GM18909 (cell line): ENCODE results near the gene FAM241B.

ENCODE experiments used
- ATAC-seq: cut with Tn5 transposase; IDR thresholded peaks from one replicate; pipeline ENCODE4 v1.9.1; 2021; ENCODE audit warnings: mild to moderate bottlenecking; ENCODE audit not compliant: unreplicated experiment, poor library complexity

FAM241B gene

GRCh38 chr10:69647126-69647525 is 17.1 kb downstream of the FAM241B start:
- ATAC-seq, result no peak

- ATAC-seq, result no peak
Observed at GRCh38 chr10:69647819-69648218, 17.8 kb downstream of the FAM241B start.

GRCh38 chr10:69648461-69648860 is 18.4 kb downstream of the FAM241B start:
- no peak for ATAC-seq

GRCh38 chr10:69649786-69650550 is 19.9 kb downstream of the FAM241B start:
- no peak for ATAC-seq

- no peak for ATAC-seq
Observed at GRCh38 chr10:69650589-69651261, 20.7 kb downstream of the FAM241B start.

GRCh38 chr10:69651362-69651761 is 21.3 kb downstream of the FAM241B start:
- no peak for ATAC-seq

- no peak for ATAC-seq
Observed at GRCh38 chr10:69652111-69652856, 22.2 kb downstream of the FAM241B start.

- ATAC-seq, result no peak
Observed at GRCh38 chr10:69652857-69653199, 22.8 kb downstream of the FAM241B start.

- no peak for ATAC-seq
Observed at GRCh38 chr10:69653561-69653960, 23.5 kb downstream of the FAM241B start.

GRCh38 chr10:69655124-69655867 is 25.2 kb downstream of the FAM241B start:
- ATAC-seq, result no peak

GRCh38 chr10:69655868-69656555 is 26.0 kb downstream of the FAM241B start:
- no peak for ATAC-seq

- ATAC-seq, result no peak
Observed at GRCh38 chr10:69656742-69657269, 26.8 kb downstream of the FAM241B start.

- ATAC-seq, result no peak
Observed at GRCh38 chr10:69657430-69657829, 27.4 kb downstream of the FAM241B start.

GRCh38 chr10:69657866-69658265 is 27.8 kb downstream of the FAM241B start:
- ATAC-seq, result no peak

- no peak for ATAC-seq
Observed at GRCh38 chr10:69659241-69660038, 29.4 kb downstream of the FAM241B start.

- ATAC-seq, result no peak
Observed at GRCh38 chr10:69660296-69660695, 30.2 kb downstream of the FAM241B start.

GRCh38 chr10:69661414-69662172 is 31.5 kb downstream of the FAM241B start:
- no peak for ATAC-seq

- ATAC-seq, result no peak
Observed at GRCh38 chr10:69662173-69662877, 32.3 kb downstream of the FAM241B start.
